Activated CD4-positive, alpha-beta T cell treated with anti-CD3 and anti-CD28 coated beads for 1 hour (primary cell): ENCODE results near the gene PLEKHM1.
"Not testable (repeated sequence)": the region's sequence is repeated elsewhere in the genome, so short reads cannot be mapped to it uniquely, and the experiment has no call there.

Source experiments
- DNase-seq: peaks from one replicate; pipeline ENCODE4 v3.0.0-alpha.2; 2020

Gene PLEKHM1

GRCh38 chr17:45490615-45491433, at the start of gene PLEKHM1:
Gene PLEKHM1 (minus strand): TSS chr17:45490721. CDS start chr17:45482484, 8,237 bp downstream.
- DNase-seq, result peak; percentile 70

DNA sequence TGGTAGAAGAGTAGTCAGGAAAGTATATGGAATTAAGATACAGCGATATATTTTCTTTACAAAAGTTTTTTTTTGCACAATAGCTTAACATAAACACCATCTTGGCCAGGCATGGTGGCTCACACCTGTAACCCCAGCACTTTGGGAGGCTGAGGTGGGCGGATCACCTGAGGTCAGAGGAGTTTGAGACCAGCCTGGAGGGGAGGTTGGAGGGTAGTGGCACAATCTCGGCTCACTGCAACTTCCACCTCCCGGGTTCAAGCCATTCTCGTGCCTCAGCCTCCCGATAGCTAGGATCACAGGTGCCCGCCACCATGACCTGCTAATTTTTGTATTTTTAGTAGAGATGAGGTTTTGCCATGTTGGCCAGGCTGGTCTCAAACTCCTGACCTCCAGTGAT, 47.6 kb upstream of the PLEKHM1 start:
- DNase-seq, result not testable (repeated sequence)

GRCh38 chr17:45506072-45506471, 15.6 kb upstream of the PLEKHM1 start:
- not testable (repeated sequence) for DNase-seq

GRCh38 chr17:45505183-45505582, 14.7 kb upstream of the PLEKHM1 start:
- DNase-seq, result not testable (repeated sequence)

GRCh38 chr17:45501092-45501707, 10.7 kb upstream of the PLEKHM1 start:
- DNase-seq, result not testable (repeated sequence)

DNA sequence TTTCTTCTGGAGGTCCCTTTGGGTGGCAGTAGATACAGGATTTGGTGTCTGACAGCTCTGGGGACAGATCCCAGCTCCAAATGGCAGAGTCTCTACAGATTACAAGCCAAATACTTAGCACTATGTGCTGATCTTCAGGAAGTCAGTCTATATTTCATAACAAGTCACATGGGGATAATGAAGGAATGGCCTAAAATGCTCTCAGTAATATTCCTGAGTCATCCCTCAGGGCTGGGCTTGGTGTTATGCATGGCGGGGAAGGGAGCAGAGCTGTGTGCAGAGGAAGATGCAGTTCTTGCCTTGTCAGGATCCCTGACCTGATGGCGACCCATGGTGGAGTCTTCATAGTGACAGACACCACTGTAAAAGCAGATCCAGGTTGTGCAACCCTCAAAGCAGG, 10.0 kb upstream of the PLEKHM1 start:
- not testable (repeated sequence) for DNase-seq

DNA sequence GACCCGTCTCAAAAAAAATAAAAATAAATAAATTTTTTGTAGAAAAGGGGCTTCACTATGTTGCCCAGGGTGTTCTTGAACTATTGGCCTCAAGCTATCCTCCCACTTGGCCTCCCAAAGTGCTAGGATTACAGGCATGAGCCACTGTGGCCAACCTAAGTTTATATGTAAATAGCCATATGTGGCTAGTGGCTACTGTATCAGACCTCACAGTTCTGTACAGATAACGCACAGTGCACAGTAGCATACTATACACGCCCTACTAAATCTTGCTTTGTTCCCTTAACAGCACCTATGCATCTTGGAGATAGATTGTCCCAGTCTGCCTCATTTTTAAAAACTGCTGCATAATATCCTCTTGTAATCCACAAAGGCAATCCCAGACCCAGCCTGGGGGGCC, 8.7 kb upstream of the PLEKHM1 start:
- DNase-seq, result not testable (repeated sequence)

DNA sequence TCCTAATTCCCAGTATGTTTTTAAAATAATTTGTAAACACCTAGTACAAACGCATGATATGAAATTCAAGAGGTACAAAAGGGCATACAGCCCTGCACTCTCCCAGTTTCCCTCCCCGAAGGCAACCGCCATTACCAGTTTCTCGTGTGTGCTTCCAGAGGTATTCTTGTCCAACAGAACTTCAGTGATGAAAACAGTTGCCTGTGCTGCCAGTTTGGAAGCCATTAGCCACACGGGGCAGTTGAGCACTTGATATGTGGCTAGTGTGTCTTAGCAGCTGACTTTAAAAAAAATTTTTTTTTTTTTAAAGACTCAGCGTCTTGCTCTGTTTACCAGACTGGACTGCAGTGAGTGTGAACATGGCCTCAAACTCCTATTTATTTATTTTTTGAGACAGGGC, 7.9 kb upstream of the PLEKHM1 start:
- DNase-seq, result not testable (repeated sequence)

DNA sequence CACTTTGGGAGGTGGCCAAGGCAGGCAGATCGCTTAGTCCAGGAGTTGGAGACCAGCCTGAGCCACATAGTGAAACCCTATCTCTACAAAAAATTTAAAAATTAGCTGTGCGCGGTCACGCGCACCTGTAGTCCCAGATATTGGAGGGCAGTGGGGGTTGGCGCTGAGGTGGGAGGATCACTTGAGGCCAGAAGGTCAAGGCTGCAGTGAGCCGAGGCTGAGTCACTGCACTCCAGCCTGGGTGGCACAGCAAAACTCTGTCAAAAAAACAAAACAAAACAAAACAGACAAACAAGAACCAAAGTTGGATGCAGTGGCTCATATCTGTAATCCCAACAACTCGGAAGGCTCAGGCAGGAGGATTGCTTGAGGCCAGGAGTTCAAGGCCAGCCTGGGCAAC, 6.9 kb upstream of the PLEKHM1 start:
- not testable (repeated sequence) for DNase-seq

- DNase-seq, result not testable (repeated sequence)
Measured at GRCh38 chr17:45496507-45496906, 6.0 kb upstream of the PLEKHM1 start.

GRCh38 chr17:45494556-45494955, 4.0 kb upstream of the PLEKHM1 start:
- DNase-seq, result not testable (repeated sequence)

DNA sequence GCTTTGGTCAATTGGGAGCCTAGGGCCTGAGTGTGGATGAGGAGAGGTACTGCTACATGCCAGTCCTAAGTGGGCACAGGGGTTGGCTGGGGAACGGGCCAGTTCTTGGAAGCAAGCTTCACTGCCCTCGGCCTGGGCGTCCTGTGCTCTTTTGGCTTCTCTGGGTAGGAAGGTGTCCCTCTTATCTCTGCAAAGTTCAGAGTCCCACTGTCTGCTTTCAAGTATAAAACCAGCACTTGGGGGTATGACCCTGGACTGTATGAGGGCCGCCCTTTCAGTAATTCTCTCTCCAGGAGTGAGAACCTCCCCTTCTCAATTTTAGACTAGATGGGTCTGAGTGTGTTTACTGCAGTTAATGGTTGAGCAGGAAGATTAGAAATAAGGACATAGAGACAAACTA, 1.6 kb upstream of the PLEKHM1 start:
- not testable (repeated sequence) for DNase-seq

DNA sequence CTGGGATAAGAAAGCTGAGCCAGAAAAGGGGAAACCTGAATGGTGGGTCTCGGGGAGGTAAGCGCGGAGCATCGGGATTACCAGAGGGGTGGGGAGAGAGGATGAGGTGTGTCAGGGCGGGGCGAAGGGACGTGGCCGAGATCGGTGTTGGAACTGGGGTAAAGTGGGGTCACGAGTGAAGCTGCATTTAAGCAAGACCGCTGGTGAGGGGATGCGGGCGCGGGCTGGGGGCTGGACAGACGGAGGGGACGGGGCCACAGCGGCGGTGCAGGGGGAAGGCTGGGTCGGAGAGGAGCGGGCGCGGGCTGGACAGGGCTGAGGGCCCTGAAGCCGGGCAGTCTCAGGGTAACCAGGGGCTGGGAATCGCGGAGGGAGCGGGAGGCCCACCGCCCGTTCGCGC, 323 bp downstream of the PLEKHM1 start:
- not testable (repeated sequence) for DNase-seq

DNA sequence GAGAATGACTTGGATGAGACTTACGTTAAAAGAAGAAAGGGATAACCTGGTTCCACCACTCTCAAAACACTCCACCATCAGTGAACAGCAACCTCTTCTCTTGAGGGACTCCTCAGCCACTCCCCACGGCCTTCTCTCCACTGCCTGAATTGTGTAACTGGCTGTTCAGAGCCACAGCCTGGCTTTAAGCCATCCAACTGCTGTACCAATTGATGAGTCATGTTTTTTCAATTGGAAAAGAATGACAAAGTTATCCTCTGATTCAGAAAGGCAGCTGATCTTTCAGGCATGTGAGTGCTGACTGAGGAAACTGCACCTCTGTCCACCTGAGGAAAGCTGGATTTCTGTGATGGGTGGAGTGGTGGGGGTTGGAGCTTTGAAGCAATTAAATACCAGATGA, 2.8 kb downstream of the PLEKHM1 start:
- not testable (repeated sequence) for DNase-seq

DNA sequence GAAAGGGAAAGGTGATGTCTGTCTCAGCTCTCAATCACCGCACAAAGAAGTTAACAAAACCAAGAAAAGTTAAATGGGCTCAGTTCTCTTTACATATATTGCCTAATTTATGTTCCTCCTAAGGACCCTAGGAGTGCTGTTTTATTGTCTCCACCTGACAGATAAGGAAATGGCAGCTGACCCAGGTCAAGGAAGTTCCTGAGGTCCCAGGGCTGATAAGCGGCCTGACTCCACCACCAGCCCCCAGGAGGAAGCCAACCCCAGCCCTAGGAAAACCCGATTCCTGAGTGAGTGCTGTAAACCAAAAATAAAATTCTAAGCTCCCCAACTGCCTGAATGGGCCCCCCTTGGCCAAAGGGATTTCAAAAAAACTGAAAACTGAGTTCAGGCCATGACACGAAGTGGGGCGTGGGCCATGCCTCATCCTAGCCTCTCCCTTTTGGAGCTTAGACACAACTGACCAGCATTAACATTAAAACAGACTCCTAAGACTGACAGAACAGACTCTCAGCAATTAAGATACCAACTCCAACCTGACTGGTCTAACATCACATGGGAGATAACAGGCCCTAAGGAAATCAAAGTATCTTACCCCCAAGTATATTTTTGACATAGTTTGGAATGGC, 6.8 kb downstream of the PLEKHM1 start:
- DNase-seq, result not testable (repeated sequence)

- DNase-seq, result not testable (repeated sequence)
Measured at GRCh38 chr17:45483177-45483576, 7.3 kb downstream of the PLEKHM1 start.

DNA sequence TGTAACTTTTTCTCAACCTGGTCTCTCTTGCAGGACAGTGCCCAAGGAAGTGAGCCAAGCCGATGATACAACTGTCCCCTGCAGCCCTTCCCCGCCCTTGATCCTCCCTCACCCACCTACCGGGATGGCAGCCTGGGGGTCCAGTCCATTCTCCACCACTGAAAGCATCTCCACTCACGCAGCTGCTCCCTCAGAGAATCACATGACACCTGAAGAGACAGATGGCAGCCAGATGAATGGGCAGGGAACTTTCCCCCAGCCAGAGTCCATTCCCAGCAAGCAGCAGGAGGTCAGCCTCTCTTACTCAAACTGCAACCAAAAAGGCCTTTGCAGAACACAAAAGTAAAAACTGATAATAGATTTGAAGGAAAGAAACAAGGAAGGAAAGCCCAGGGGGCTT, 8.2 kb downstream of the PLEKHM1 start:
- DNase-seq, result not testable (repeated sequence)

DNA sequence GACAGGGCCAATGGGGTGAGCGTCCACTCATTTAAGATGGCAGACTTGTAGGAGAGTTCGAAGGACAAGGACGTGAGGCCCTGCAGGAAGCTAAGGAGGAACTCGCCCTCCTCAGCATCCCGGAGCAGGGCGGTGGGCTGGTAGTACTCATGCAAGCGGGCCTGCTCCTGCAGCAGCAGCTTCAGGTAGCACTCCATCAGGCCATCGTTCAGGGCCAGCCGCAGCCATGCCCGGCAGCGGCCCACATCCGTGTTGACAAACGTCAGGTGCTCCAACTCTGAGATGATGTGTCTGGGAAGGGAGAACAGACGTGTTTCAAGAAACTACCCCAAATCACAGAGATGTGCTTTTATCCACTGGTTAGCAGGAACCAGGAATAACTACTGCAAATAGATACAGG, 15.1 kb downstream of the PLEKHM1 start:
- DNase-seq, result not testable (repeated sequence)

- not testable (repeated sequence) for DNase-seq
Measured at GRCh38 chr17:45472249-45472648, 18.3 kb downstream of the PLEKHM1 start.

DNA sequence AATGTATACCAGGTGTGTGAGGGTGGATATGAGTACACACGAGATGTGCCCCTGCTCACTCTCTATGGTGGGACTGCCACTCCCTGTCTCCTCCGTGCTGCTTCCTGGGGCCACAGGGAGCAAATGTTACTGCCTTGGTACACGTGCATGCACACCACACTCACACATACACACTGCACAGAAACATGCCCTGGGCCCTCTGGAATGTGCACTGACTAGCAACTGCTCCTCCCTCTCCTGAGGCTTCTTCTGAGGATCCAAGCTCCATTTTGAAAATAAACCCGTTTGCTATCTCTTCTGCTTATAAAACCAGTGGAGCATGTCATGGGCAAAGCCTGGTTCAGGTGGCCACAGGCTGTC, 21.3 kb downstream of the PLEKHM1 start:
- not testable (repeated sequence) for DNase-seq

DNA sequence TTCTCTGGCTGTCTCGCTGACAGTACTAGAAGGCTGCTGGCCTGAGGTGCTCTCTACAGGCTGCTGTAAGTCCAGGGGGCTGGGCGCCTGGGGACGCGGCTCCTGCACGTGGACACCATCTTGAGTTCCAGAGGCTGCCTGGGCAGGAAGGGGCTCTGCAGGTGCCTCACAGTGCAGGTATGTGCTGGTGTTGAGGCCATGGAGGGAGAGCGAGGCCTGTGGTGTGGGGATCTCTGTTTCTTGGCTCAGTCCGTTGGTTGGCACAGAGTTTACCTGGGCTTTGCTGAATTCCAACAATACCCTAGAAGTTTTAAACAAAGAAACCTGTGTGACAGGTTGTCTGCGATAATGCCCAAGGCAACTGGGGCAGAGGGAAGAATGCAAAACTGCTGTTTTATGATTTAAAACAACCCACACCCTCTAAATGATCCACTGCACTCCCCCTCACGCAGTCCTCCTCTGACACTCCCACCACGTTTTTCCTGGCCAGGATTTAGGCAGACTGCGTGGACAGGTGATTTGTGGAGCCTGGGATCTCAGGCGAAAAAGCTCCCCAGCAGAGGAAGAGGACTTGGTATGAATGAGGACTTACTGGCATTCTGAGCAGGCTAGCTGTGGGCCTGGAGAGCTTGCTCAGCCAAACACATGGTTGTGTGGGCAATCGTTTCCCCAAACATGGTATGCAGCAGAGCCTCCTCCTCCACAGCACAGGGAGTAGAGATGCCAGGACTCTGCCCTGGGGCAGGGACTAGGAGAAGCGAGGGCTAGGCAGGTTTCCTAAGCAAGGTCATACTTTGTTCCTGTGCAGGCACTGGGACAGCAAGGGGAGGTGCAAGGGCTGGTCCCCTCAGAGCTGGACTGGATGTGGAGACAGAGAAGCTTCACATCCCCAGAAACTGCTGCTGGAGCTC, 22.0 kb downstream of the PLEKHM1 start:
- DNase-seq, result not testable (repeated sequence)

- DNase-seq, result not testable (repeated sequence)
Measured at GRCh38 chr17:45461524-45462327, 28.8 kb downstream of the PLEKHM1 start.
